ENCODE data around the gene PKIB.

The PKIB gene

GRCh38 chr6:122653094-122653493 is 42.9 kb downstream of the PKIB start:
- Mint-ChIP-seq H3K9me3 (no peaks in the 10 kb centered on the region), H3K36me3 (ENCODE audit: low read depth) (no peaks in the 10 kb centered on the region), H3K4me3 (no peak overlapping the region), H3K27me3 (ENCODE audit: low read depth, poor library complexity) (no peaks in the 10 kb centered on the region), H3K4me1 (no peaks in the 10 kb centered on the region), H3K27ac (no peak overlapping the region)
- TF ChIP-seq, protein P1, sequence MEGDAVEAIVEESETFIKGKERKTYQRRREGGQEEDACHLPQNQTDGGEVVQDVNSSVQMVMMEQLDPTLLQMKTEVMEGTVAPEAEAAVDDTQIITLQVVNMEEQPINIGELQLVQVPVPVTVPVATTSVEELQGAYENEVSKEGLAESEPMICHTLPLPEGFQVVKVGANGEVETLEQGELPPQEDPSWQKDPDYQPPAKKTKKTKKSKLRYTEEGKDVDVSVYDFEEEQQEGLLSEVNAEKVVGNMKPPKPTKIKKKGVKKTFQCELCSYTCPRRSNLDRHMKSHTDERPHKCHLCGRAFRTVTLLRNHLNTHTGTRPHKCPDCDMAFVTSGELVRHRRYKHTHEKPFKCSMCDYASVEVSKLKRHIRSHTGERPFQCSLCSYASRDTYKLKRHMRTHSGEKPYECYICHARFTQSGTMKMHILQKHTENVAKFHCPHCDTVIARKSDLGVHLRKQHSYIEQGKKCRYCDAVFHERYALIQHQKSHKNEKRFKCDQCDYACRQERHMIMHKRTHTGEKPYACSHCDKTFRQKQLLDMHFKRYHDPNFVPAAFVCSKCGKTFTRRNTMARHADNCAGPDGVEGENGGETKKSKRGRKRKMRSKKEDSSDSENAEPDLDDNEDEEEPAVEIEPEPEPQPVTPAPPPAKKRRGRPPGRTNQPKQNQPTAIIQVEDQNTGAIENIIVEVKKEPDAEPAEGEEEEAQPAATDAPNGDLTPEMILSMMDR (IDR thresholded peaks at IDR 0.05) = no peak
- DNase-seq = no peak

DNA sequence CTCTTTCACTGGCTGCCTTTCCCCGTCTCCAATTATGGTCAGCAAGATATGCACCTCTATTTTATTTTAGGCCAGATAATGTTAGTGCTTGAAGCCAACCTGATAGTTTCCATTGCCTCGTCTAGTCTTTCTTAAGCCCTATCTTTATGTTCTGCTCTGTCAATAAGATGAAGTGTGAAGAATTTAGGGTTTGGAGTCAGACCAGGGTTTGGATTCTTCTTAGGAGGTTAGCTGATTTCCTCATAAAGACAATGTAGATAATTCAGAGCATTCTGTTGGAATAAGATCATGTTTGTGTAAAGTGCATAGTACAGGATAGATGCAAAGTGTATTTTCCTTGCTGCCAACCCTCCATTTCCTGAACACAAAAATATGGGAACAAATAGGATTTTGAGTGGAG is 43.8 kb downstream of the PKIB start:
- H3K36me3 Mint-ChIP-seq (ENCODE audit: low read depth) = no peaks in the 10 kb centered on the region
- TF ChIP-seq, protein P1 (IDR thresholded peaks at IDR 0.05) = no peak
- no peak overlapping the region for H3K4me3 Mint-ChIP-seq
- H3K4me1 Mint-ChIP-seq = no peaks in the 10 kb centered on the region
- no peak overlapping the region for H3K27ac Mint-ChIP-seq
- no peak for DNase-seq
- H3K9me3 Mint-ChIP-seq = no peaks in the 10 kb centered on the region
- H3K27me3 Mint-ChIP-seq (ENCODE audit: low read depth, poor library complexity) = no peaks in the 10 kb centered on the region

DNA sequence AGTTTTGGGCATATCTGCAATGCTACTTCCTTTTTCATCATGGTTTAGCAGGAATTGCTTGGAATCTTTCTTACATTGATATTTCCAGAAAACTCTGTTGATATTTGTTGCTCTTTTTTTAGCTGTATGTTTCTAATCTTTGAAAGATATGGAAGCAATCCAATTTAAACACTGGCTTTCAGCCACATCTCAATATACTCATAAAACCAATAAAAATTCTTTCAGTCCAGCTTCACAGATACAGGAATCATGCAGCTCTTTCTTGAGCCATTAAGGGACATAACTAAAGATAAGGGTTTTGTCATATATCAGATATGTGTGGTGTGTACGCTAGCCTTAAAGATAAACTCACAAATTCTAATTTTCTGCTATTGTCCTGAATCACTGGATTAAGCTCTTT is 47.4 kb downstream of the PKIB start:
- Mint-ChIP-seq H3K4me1 (no peaks in the 10 kb centered on the region), H3K36me3 (ENCODE audit: low read depth) (no peaks in the 10 kb centered on the region)

DNA sequence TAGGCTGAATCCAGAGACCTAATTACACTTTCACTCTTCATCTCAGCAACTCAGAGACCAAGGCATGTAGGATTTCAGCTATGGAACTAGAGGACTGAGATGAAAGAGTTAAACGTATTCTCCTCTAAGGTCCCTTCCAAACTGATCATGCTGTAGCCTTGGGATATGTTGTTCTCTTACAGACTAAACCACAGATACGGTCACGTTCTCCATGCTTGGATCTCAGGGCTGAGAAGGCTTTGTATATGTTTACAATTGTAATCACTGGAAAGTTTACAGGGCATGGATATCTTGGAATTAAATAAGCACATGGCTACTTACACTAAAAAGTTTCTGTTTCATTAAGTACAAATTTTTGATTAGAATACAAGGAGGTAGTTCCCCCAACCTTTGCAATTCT is 50.1 kb downstream of the PKIB start:
- TF ChIP-seq, protein P1 (IDR thresholded peaks at IDR 0.05) = no peak
- Mint-ChIP-seq H3K27ac (no peak overlapping the region), H3K4me1 (no peaks in the 10 kb centered on the region), H3K36me3 (ENCODE audit: low read depth) (no peaks in the 10 kb centered on the region), H3K9me3 (no peaks in the 10 kb centered on the region), H3K4me3 (no peak overlapping the region), H3K27me3 (ENCODE audit: low read depth, poor library complexity) (no peaks in the 10 kb centered on the region)
- no peak for DNase-seq

More for the DNA sequence above, 47.4 kb downstream of the PKIB start:
- Mint-ChIP-seq H3K4me3 (no peak overlapping the region), H3K27me3 (ENCODE audit: low read depth, poor library complexity) (no peaks in the 10 kb centered on the region), H3K27ac (no peak overlapping the region), H3K9me3 (no peaks in the 10 kb centered on the region)
- no peak for DNase-seq
- TF ChIP-seq, protein P1 (IDR thresholded peaks at IDR 0.05) = no peak

- Mint-ChIP-seq H3K27ac (no peak overlapping the region), H3K36me3 (ENCODE audit: low read depth) (no peaks in the 10 kb centered on the region), H3K4me1 (no peaks in the 10 kb centered on the region)
These were observed 53.8 kb downstream of the PKIB start for GRCh38 chr6:122663981-122664380.

DNA sequence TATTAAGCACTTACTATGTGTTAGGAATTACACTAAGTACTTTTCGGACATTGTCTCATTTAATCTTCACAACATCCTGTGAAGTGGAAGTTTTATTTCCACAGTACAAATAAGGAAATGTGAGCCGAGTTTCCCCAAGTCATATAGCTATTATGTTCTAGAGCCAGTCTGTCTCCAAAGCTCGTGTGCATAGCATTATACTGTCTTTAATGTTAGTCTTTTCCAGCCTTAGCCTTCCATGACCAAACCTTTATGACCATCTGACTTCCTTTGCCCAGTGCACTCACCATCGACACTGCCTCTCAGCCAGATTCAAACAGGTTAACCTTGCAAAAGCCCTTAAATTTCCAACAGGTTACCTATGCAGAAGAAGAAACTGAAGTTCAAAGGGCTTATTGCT is 55.7 kb downstream of the PKIB start:
- Mint-ChIP-seq H3K4me1 (no peaks in the 10 kb centered on the region), H3K27me3 (ENCODE audit: low read depth, poor library complexity) (no peaks in the 10 kb centered on the region), H3K27ac (no peak overlapping the region), H3K9me3 (no peaks in the 10 kb centered on the region), H3K36me3 (ENCODE audit: low read depth) (no peaks in the 10 kb centered on the region), H3K4me3 (no peak overlapping the region)
- TF ChIP-seq, protein P1 (IDR thresholded peaks at IDR 0.05) = no peak
- no peak for DNase-seq

More at GRCh38 chr6:122663981-122664380, 53.8 kb downstream of the PKIB start:
- TF ChIP-seq, protein P1 (IDR thresholded peaks at IDR 0.05) = no peak
- H3K9me3 Mint-ChIP-seq = no peaks in the 10 kb centered on the region
- no peak for DNase-seq
- no peaks in the 10 kb centered on the region for H3K27me3 Mint-ChIP-seq (ENCODE audit: low read depth, poor library complexity)
- no peak overlapping the region for H3K4me3 Mint-ChIP-seq

Measured in nephron progenitor cell (in vitro differentiated cells).